Measurements from ENCODE around the gene PLEKHB2. TPM values are rescaled to one million over a fixed set of nuclear protein-coding genes. Genes with fewer than 3 reads are reported as not detected.
"Not testable (repeated sequence)": the region's sequence is repeated elsewhere in the genome, so short reads cannot be mapped to it uniquely, and the experiment has no call there.

PLEKHB2 gene
- total RNA-seq, 1 experiment from 2014 or later, result 94.8 TPM

DNA sequence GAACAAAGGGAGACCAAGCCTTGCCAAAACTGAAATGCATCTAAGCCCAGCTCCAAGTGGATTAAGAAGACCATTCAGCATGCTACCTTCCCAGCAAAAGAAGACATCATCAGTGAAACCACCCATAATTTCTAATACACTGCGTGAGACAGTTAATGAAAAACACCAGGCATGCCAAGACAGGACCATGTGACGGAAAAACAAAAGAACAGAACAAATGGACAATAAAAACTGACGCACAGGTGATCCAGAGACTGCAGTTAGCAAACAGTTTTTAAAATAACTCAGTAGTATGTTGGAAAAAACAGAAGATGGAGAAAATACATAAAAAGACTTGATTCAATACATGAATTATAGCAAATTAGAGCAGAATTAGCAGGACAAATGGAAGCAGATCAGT lies 27.2 kb upstream of the PLEKHB2 start:
- peaks cover 42 to 51% of the 10 kb centered on the region in 2 experiments for H3K36me3 ChIP-seq (ENCODE audit: control insufficient read depth in 1 of 2, insufficient read depth in 2 of 2, low read length in 2 of 2)
- H3K4me1 ChIP-seq (ENCODE audit: control insufficient read depth in 1 of 2, insufficient read depth in 2 of 2, low read length in 2 of 2), result peaks cover 6 to 13% of the 10 kb centered on the region in 2 experiments; a peak in 3 of 4 replicates
- H3K9me3 ChIP-seq (ENCODE audit: control insufficient read depth in 1 of 2, insufficient read depth in 1 of 2, low read depth in 1 of 2, low read length in 2 of 2), result no peaks in the 10 kb centered on the region
- no peaks in the 10 kb centered on the region for H3K27me3 ChIP-seq (ENCODE audit: insufficient read depth, low read length)
- BruUV-seq (replicated peaks), result no TSS peak
- H3K4me2 ChIP-seq (ENCODE audit: low read length), result no peak overlapping the region
- POLR2A ChIA-PET, result no interaction called here
- RAD21 ChIA-PET (ENCODE audit: low non-redundant PET in 1 of 2, low total read pairs in 2 of 2, uncharacterized antibody in 2 of 2, unreplicated experiment in 2 of 2), result no interaction called here
- H3K9ac ChIP-seq (ENCODE audit: low read length), result no peak overlapping the region
- CTCF ChIA-PET, result no interaction called here
- TF ChIP-seq EZH2 (IDR thresholded peaks at IDR 0.05) (no peak), ELF1 (IDR thresholded peaks at IDR 0.05; ENCODE audit: borderline replicate concordance, low read depth) (no peak), SRF (IDR thresholded peaks at IDR 0.05; ENCODE audit: low read depth) (no peak), CBX3 (IDR thresholded peaks at IDR 0.05; ENCODE audit: low read depth) (no peak), ZNF274 (IDR thresholded peaks at IDR 0.05; ENCODE audit: low read depth, low read length) (no peak), CEBPB (IDR thresholded peaks at IDR 0.05; ENCODE audit: low read depth) (no peak), SP1 (IDR thresholded peaks at IDR 0.05; ENCODE audit: low read depth) (no peak), POLR2A (IDR thresholded peaks at IDR 0.05; ENCODE audit: borderline replicate concordance, extremely low read depth, insufficient read depth, insufficient read length) (no peak)
- TF ChIP-seq, protein P1, sequence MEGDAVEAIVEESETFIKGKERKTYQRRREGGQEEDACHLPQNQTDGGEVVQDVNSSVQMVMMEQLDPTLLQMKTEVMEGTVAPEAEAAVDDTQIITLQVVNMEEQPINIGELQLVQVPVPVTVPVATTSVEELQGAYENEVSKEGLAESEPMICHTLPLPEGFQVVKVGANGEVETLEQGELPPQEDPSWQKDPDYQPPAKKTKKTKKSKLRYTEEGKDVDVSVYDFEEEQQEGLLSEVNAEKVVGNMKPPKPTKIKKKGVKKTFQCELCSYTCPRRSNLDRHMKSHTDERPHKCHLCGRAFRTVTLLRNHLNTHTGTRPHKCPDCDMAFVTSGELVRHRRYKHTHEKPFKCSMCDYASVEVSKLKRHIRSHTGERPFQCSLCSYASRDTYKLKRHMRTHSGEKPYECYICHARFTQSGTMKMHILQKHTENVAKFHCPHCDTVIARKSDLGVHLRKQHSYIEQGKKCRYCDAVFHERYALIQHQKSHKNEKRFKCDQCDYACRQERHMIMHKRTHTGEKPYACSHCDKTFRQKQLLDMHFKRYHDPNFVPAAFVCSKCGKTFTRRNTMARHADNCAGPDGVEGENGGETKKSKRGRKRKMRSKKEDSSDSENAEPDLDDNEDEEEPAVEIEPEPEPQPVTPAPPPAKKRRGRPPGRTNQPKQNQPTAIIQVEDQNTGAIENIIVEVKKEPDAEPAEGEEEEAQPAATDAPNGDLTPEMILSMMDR (IDR thresholded peaks at IDR 0.05 in 2 of 3, conservative IDR thresholded peaks at IDR 0.05 in 1 of 3; ENCODE audit: borderline replicate concordance in 1 of 3, insufficient read depth in 1 of 3, low read depth in 2 of 3, low read length in 2 of 3), result no peak
- TF ChIP-seq, protein P2, sequence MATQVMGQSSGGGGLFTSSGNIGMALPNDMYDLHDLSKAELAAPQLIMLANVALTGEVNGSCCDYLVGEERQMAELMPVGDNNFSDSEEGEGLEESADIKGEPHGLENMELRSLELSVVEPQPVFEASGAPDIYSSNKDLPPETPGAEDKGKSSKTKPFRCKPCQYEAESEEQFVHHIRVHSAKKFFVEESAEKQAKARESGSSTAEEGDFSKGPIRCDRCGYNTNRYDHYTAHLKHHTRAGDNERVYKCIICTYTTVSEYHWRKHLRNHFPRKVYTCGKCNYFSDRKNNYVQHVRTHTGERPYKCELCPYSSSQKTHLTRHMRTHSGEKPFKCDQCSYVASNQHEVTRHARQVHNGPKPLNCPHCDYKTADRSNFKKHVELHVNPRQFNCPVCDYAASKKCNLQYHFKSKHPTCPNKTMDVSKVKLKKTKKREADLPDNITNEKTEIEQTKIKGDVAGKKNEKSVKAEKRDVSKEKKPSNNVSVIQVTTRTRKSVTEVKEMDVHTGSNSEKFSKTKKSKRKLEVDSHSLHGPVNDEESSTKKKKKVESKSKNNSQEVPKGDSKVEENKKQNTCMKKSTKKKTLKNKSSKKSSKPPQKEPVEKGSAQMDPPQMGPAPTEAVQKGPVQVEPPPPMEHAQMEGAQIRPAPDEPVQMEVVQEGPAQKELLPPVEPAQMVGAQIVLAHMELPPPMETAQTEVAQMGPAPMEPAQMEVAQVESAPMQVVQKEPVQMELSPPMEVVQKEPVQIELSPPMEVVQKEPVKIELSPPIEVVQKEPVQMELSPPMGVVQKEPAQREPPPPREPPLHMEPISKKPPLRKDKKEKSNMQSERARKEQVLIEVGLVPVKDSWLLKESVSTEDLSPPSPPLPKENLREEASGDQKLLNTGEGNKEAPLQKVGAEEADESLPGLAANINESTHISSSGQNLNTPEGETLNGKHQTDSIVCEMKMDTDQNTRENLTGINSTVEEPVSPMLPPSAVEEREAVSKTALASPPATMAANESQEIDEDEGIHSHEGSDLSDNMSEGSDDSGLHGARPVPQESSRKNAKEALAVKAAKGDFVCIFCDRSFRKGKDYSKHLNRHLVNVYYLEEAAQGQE (IDR thresholded peaks at IDR 0.05; ENCODE audit: low read depth), result no peak
- TF ChIP-seq, protein P3, sequence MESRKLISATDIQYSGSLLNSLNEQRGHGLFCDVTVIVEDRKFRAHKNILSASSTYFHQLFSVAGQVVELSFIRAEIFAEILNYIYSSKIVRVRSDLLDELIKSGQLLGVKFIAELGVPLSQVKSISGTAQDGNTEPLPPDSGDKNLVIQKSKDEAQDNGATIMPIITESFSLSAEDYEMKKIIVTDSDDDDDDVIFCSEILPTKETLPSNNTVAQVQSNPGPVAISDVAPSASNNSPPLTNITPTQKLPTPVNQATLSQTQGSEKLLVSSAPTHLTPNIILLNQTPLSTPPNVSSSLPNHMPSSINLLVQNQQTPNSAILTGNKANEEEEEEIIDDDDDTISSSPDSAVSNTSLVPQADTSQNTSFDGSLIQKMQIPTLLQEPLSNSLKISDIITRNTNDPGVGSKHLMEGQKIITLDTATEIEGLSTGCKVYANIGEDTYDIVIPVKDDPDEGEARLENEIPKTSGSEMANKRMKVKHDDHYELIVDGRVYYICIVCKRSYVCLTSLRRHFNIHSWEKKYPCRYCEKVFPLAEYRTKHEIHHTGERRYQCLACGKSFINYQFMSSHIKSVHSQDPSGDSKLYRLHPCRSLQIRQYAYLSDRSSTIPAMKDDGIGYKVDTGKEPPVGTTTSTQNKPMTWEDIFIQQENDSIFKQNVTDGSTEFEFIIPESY (IDR thresholded peaks at IDR 0.05; ENCODE audit: extremely low read depth, insufficient replicate concordance, low read length), result no peak
- TF ChIP-seq, protein P4, sequence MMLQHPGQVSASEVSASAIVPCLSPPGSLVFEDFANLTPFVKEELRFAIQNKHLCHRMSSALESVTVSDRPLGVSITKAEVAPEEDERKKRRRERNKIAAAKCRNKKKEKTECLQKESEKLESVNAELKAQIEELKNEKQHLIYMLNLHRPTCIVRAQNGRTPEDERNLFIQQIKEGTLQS (IDR thresholded peaks at IDR 0.05), result no peak
- no peaks in the 10 kb centered on the region for H3K9me2 ChIP-seq (ENCODE audit: insufficient read depth)
- ATAC-seq (no peak), DNase-seq (ENCODE audit: low read depth, low spot score) (no peak)
- H4K20me1 ChIP-seq (ENCODE audit: insufficient read depth), result peaks cover 14% of the 10 kb centered on the region; the same call in 1 of the 2 replicates
- intact Hi-C loops (cut with micrococcal nuclease), result no loop called here
- H3K79me2 ChIP-seq (ENCODE audit: insufficient read depth, low read length), result peaks cover 100% of the 10 kb centered on the region
- H3K27ac ChIP-seq (ENCODE audit: low read depth, low read length), result no peak overlapping the region
- no peak overlapping the region for H3K4me3 ChIP-seq (replicated peaks in 1 of 2; ENCODE audit: low read depth in 1 of 2, low read length in 2 of 2)
- H2AFZ ChIP-seq (ENCODE audit: low read depth, low read length, poor library complexity, severe bottlenecking), result no peak overlapping the region

DNA sequence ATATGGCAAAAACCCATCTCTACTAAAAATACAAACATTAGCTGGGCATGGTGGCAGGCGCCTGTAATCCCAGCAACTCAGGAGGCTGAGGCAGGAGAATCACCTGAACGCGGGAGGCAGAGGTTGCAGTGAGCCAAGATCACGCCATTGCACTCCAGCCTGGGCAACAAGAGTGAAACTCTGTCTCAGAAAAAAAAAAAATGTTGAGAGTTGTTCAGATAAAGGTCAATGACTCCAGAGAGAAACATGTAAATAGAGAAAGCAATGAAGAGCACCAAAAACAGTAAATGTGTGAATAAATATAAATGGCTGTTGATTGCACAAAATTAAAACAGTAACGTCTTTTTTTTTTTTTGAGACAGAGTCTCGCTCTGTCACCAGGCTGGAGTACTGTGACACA lies 25.2 kb upstream of the PLEKHB2 start:
- H3K4me1 ChIP-seq (ENCODE audit: control insufficient read depth in 1 of 2, insufficient read depth in 2 of 2, low read length in 2 of 2); intact Hi-C loops (cut with micrococcal nuclease): not testable (repeated sequence)

More for the DNA sequence above, 25.2 kb upstream of the PLEKHB2 start:
- Histone ChIP-seq H3K36me3 (ENCODE audit: control insufficient read depth in 1 of 2, insufficient read depth in 2 of 2, low read length in 2 of 2) (peaks cover 39 to 45% of the 10 kb centered on the region in 2 experiments), H3K79me2 (ENCODE audit: insufficient read depth, low read length) (peaks cover 100% of the 10 kb centered on the region), H4K20me1 (ENCODE audit: insufficient read depth) (peaks cover 25% of the 10 kb centered on the region)
- POLR2A ChIA-PET; H3K4me2 ChIP-seq (ENCODE audit: low read length); BruUV-seq (replicated peaks); H3K9me3 ChIP-seq (ENCODE audit: control insufficient read depth in 1 of 2, insufficient read depth in 1 of 2, low read depth in 1 of 2, low read length in 2 of 2); H3K9me2 ChIP-seq (ENCODE audit: insufficient read depth); H2AFZ ChIP-seq (ENCODE audit: low read depth, low read length, poor library complexity, severe bottlenecking); H3K27me3 ChIP-seq (ENCODE audit: insufficient read depth, low read length); CTCF ChIA-PET; H3K4me3 ChIP-seq (replicated peaks in 1 of 2; ENCODE audit: low read depth in 1 of 2, low read length in 2 of 2); H3K9ac ChIP-seq (ENCODE audit: low read length); RAD21 ChIA-PET (ENCODE audit: low non-redundant PET in 1 of 2, low total read pairs in 2 of 2, uncharacterized antibody in 2 of 2, unreplicated experiment in 2 of 2); H3K27ac ChIP-seq (ENCODE audit: low read depth, low read length); ATAC-seq; DNase-seq (ENCODE audit: low read depth, low spot score): not testable (repeated sequence)
